Bronchial epithelial cell (primary cell): ENCODE measurements around the gene WDR18. TPM values are rescaled to one million over a fixed set of nuclear protein-coding genes. Genes with fewer than 3 reads are reported as not detected.
A peak's percentile ranks its signal among the peaks of the same experiment; 100 is the strongest.

Experiments
- DNase-seq: peaks from one replicate; pipeline ENCODE4 v3.0.0-alpha.2; 2010; ENCODE audit warnings: low read depth
- FAIRE-seq: peaks from 2 replicates; lab custom pipeline; 2011; peaks lifted over from hg19 to GRCh38; lab: Jason Lieb, UNC
- H3K27me3 ChIP-seq: 2 replicates; pipeline ENCODE4 v1.5.1; 2011; ENCODE audit warnings: low read length; ENCODE audit not compliant: control insufficient read depth, insufficient read depth
- H3K36me3 ChIP-seq: 2 replicates; pipeline ENCODE4 v1.5.1; 2011; ENCODE audit warnings: low read length; ENCODE audit not compliant: control insufficient read depth, insufficient read depth
- H3K4me3 ChIP-seq: 2 replicates; pipeline ENCODE4 v1.5.1; 2011; ENCODE audit warnings: mild to moderate bottlenecking, low read depth, low read length, control low read depth
- CTCF ChIP-seq: IDR thresholded peaks from 2 replicates; pipeline ENCODE4 v1.5.1; 2011; ENCODE audit warnings: mild to moderate bottlenecking, moderate library complexity, low read length, control low read depth, inconsistent platforms; ENCODE audit not compliant: insufficient read depth, severe bottlenecking
- total RNA-seq: library from RNA; depleted of rRNA; stranded (reverse); fragments of >200 nt; gene quantifications from 2 replicates; pipeline ENCODE4 v1.2.1, GENCODE V29; 2014

Gene WDR18
- total RNA-seq, 1 donor from 2014 or later = 36.3 TPM

GRCh38 chr19:939439-939838 is 44.7 kb upstream of the WDR18 start:
- H3K36me3 ChIP-seq = peaks cover 8% of the 10 kb centered on the region

GRCh38 chr19:939922-940321 is 44.2 kb upstream of the WDR18 start:
- no peak overlapping the region for H3K4me3 ChIP-seq
- FAIRE-seq (no peak), DNase-seq (no peak)
- no peaks in the 10 kb centered on the region for H3K27me3 ChIP-seq
- no peak for TF ChIP-seq CTCF
- peaks cover 8% of the 10 kb centered on the region for H3K36me3 ChIP-seq

More at GRCh38 chr19:939439-939838, 44.7 kb upstream of the WDR18 start:
- Histone ChIP-seq H3K4me3 (no peak overlapping the region), H3K27me3 (no peaks in the 10 kb centered on the region)
- FAIRE-seq (no peak), DNase-seq (no peak)
- TF ChIP-seq CTCF = no peak

GRCh38 chr19:940591-941291 is 43.4 kb upstream of the WDR18 start:
- no peak for TF ChIP-seq CTCF
- Histone ChIP-seq H3K36me3 (peaks cover 8% of the 10 kb centered on the region), H3K4me3 (peak overlapping the region; percentile 21), H3K27me3 (no peaks in the 10 kb centered on the region)
- FAIRE-seq (no peak), DNase-seq (no peak)

GRCh38 chr19:941292-942132 is 42.6 kb upstream of the WDR18 start:
- H3K27me3 ChIP-seq = no peaks in the 10 kb centered on the region
- H3K4me3 ChIP-seq = peak overlapping the region; percentile 21
- FAIRE-seq (no peak), DNase-seq (no peak)
- H3K36me3 ChIP-seq = peaks cover 8% of the 10 kb centered on the region
- no peak for TF ChIP-seq CTCF

GRCh38 chr19:942133-942645 is 42.0 kb upstream of the WDR18 start:
- peaks cover 8% of the 10 kb centered on the region for H3K36me3 ChIP-seq
- TF ChIP-seq CTCF = no peak
- no peaks in the 10 kb centered on the region for H3K27me3 ChIP-seq
- no peak overlapping the region for H3K4me3 ChIP-seq
- no peak for DNase-seq
- no peak for FAIRE-seq
